ENCODE measurements around the gene ZFP36L2. TPM values are rescaled to one million over a fixed set of nuclear protein-coding genes. Genes with fewer than 3 reads are reported as not detected.

ZFP36L2 gene
- total and polyA plus RNA-seq, 9 of the 15 experiments (the other 6 are each of a cell fraction or from before 2014, with no cell fraction given) = 4.1 to 60.6 (median 20.3) TPM

GRCh38 chr2:43178602-43179542 is 47.5 kb downstream of the ZFP36L2 start (continued):
- TF ChIP-seq KDM2B (CRISPR knock-in tag; IDR thresholded peaks at IDR 0.05) = 0 out of 2 replicates have a peak, but pooled peaks have one; percentile 6
- no peak for TF ChIP-seq NR2F6 (CRISPR knock-in tag; IDR thresholded peaks at IDR 0.05)
- no peak for TF ChIP-seq RBM39 (optimal IDR thresholded peaks at IDR 0.05; ENCODE audit: low read depth, low read length)
- TF ChIP-seq ZBTB2 (IDR thresholded peaks at IDR 0.05) = peak; percentile 50; the same call in 1 of the 2 replicates
- TF ChIP-seq KDM4B (IDR thresholded peaks at IDR 0.05; ENCODE audit: borderline replicate concordance in 2 of 2, low read depth in 1 of 2) = peak in 1 of 2 experiments; percentile 46; a peak in 1 of 4 replicates
- TF ChIP-seq E2F1 (CRISPR knock-in tag; IDR thresholded peaks at IDR 0.05) = 0 out of 2 replicates have a peak, but pooled peaks have one; percentile 14
- TF ChIP-seq BDP1 (IDR thresholded peaks at IDR 0.05; ENCODE audit: insufficient read depth, insufficient read length) = no peak
- TF ChIP-seq SMARCB1 (IDR thresholded peaks at IDR 0.05; ENCODE audit: insufficient read length, low read depth) = no peak
- no peak for TF ChIP-seq RFX7 (CRISPR knock-in tag; IDR thresholded peaks at IDR 0.05)
- TF ChIP-seq ZNF644 (tag; IDR thresholded peaks at IDR 0.05; ENCODE audit: low read depth) = no peak
- TF ChIP-seq HEY1 (CRISPR knock-in tag; IDR thresholded peaks at IDR 0.05; ENCODE audit: borderline replicate concordance) = no peak
- TF ChIP-seq SRSF1 (IDR thresholded peaks at IDR 0.05; ENCODE audit: low read depth, low read length) = no peak
- no peak for TF ChIP-seq KAT8 (IDR thresholded peaks at IDR 0.05; ENCODE audit: low read depth)
- TF ChIP-seq WHSC1 (IDR thresholded peaks at IDR 0.05; ENCODE audit: low read length) = no peak
- peak in 1 of 3 experiments; percentile 68; a peak in 2 of 6 replicates for TF ChIP-seq ZBTB11 (CRISPR knock-in tag; IDR thresholded peaks at IDR 0.05)
- TF ChIP-seq CSDE1 (IDR thresholded peaks at IDR 0.05) = no peak
- no peak for TF ChIP-seq ZNF561 (CRISPR knock-in tag; conservative IDR thresholded peaks at IDR 0.05)
- no peak for TF ChIP-seq KLF6 (CRISPR knock-in tag; IDR thresholded peaks at IDR 0.05; ENCODE audit: borderline replicate concordance)
- TF ChIP-seq TRIM24 (IDR thresholded peaks at IDR 0.05) = peak in 1 of 2 experiments; percentile 71; a peak in 2 of 4 replicates
- no peak for TF ChIP-seq NR3C1 (CRISPR knock-in tag; IDR thresholded peaks at IDR 0.05)
- TF ChIP-seq MLX (CRISPR knock-in tag; conservative IDR thresholded peaks at IDR 0.05) = no peak

All from K562 (cell line).